GM12872 (cell line): Measurements from ENCODE around the gene WSCD1.

Source experiments
- TF ChIP-seq, protein P1 (sequence below): IDR thresholded peaks from 3 replicates; pipeline ENCODE4 v1.5.1; 2011; ENCODE audit warnings: low read depth, mild to moderate bottlenecking, low read length, moderate library complexity; ENCODE audit not compliant: insufficient read depth

WSCD1 gene

DNA sequence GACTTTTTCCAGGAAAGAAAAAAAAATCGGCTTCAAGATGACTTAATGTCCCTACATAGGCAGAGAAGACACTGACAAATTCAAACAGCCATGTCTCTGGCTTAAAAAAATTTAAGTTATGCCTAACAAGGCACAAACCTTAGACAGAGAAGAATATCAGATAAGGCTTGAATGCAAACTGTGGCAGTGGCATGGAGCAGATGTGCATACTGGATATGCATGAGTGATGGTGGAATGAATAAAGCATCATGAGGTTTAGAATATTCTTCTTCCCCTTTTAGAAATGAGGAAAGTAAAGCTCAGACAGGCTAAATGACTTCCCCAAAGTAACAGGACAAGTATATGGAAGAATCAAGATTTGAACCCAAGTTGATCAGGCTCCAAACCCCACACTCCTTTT is 23.2 kb upstream of the WSCD1 start:
- TF ChIP-seq, protein P1, sequence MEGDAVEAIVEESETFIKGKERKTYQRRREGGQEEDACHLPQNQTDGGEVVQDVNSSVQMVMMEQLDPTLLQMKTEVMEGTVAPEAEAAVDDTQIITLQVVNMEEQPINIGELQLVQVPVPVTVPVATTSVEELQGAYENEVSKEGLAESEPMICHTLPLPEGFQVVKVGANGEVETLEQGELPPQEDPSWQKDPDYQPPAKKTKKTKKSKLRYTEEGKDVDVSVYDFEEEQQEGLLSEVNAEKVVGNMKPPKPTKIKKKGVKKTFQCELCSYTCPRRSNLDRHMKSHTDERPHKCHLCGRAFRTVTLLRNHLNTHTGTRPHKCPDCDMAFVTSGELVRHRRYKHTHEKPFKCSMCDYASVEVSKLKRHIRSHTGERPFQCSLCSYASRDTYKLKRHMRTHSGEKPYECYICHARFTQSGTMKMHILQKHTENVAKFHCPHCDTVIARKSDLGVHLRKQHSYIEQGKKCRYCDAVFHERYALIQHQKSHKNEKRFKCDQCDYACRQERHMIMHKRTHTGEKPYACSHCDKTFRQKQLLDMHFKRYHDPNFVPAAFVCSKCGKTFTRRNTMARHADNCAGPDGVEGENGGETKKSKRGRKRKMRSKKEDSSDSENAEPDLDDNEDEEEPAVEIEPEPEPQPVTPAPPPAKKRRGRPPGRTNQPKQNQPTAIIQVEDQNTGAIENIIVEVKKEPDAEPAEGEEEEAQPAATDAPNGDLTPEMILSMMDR, result no peak

DNA sequence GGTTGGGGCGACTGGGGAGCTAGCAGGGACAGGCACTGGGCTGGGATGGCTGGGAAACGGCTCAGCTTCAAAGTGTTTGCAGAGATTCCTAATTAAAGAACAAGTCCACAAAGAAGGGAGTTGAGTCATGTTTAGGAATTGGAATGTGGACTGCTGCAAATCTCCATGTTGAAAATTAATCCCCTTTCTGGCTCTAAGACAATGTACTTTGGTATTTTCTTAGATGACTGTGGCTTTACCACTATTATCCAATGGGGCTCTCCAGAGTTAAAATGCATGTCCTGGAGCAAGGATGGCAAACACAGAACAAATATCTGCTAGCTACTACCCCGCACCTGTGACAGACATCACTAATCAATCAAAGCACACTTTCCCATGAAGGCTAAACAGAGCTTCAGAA is 22.2 kb upstream of the WSCD1 start:
- TF ChIP-seq, protein P1, result no peak

DNA sequence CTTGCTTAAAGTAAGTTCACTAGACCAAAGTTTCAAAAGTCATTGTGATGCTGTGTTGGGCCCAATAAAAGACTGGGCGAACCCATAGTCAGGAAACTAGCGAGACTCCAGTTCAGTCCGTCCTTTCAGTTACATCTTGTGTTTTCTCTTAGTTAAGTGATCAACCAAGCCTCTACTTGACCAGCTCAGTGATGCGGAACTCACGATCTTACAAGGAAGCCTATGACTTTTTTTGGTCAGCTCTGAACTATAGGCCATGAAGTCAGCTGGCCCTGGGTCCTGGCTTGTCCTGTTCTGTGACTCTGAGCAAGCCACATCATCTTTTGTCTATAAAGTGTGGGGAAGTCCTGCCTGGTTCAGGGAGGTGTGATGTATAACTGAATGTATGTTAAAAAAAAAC is 21.7 kb upstream of the WSCD1 start:
- TF ChIP-seq, protein P1, result no peak

DNA sequence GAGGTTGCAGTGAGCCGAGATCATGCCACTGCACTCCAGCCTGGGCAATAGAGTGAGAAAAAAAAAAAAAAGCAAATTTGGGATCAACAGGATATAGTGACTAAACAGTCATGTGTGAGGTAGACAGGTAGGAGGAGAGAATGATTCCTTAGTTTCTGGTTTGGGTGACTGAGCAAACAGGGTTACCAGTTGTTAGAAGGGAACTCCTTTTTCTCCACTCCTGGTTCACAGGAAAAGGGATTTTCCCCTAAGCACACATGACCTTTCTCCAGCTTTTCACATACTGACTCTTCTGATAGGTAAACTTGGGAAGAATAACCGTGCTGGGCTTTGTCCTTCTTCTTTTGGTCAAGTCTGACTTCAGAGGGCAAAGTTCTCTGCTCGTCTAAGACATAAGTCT is 17.3 kb upstream of the WSCD1 start:
- TF ChIP-seq, protein P1, result no peak

DNA sequence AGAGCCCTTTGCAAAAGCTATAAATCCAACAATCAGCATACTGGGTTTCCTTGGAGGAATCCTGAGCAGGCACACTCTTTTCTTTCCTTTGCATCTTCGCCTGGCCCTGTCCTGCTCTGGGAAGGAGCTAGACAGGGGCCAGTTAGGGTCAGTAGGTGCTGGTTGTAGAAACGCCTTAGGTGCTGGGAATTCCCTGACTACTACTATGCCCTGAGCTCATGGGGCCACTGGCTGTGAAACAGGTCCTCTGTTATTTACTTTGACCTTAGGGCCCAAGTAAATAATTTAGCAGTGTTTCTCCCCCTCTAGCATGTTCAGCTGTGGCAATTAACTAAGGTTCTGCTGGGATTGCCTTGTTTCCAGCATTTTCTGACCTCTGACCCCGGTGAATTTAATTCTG is 15.8 kb upstream of the WSCD1 start:
- TF ChIP-seq, protein P1, result no peak

DNA sequence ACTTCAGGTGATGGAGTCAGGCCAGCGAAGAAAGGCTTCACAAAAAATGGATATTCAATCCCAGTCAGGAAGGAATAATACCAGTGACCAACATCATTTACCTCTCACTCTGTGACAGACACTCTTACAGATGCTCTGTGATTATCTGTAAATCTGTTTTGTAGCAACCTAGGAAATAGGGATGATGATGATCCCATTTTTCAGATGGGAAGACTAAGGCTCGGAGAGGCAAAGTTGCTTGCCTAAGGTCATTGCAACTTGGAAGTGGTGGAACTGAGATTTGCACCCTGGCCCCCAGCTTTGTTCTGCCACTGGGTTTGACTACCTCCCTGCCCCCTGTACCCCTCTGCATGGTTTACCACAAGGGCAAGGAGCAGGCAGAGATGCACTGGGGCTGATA is 14.1 kb upstream of the WSCD1 start:
- TF ChIP-seq, protein P1, result no peak

DNA sequence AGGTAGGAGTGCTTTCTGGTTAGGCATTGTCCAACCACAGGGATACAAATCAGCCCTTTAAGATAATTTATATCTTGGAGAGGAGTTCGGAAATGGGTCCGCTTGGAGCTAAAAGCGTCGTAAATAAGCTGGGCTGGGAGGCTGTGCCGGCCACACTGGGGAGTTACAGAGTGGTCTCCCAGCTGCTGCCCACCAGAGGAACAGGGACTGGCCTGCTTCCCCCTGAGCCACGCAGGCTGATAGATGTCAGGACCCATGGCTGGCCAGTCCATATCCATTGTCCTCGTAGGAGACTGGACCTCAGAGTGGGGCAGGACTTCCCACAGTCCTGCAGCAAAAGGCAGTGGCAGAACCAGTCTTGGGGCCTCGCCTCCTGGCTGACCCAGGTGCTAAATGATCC is 12.6 kb upstream of the WSCD1 start:
- TF ChIP-seq, protein P1, result no peak

DNA sequence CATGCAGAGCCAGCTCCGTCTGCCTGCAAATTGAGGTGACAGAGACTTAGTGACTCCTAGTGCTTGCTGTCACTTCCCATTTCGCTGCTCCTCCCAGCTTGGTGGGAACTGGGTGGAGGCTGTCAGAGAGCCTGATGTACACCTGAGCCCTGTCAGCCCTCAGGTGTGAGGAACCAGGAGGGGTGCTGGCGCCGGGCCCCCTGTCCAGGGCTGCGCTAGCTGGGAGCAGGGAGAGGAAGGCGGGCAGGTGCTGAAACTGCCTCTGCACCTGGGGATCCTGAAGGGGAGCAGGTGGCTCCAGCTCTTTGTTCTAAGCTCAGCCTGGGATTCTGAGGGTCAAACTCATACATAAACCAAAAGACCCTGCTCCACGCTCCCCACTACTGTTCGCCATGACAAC is 10.8 kb upstream of the WSCD1 start:
- TF ChIP-seq, protein P1, result no peak
